Activated CD8-positive, alpha-beta memory T cell treated with anti-CD3 and anti-CD28 coated beads, Interleukin-2, amount 10 ng/mL, durations not matched to agents 7 days and 5 days (primary cell): Measurements from ENCODE around the gene FABP7. TPM values are rescaled to one million over a fixed set of nuclear protein-coding genes. Genes with fewer than 3 reads are reported as not detected.

Experiments
- ATAC-seq: fragments of 150-1000 bp; cut with Tn5 transposase; one replicate; pipeline ENCODE4 v1.10.0; 2021; ENCODE audit warnings: moderate library complexity
- CTCF ChIA-PET: fragments of 350-600 bp; sonication (Branson Sonifier 250); formaldehyde crosslinking; loops from one replicate; lab custom pipeline; 2021; ENCODE audit warnings: antibody characterized with exemption; lab: Charles Lee
- DNase-seq: peaks from one replicate; pipeline ENCODE4 v3.0.0-alpha.2; 2020
- H3K27ac Mint-ChIP-seq: one replicate; pipeline ENCODE4 v1.8.0; 2021; ENCODE audit warnings: mild to moderate bottlenecking, mixed read lengths
- H3K27me3 Mint-ChIP-seq: one replicate; pipeline ENCODE4 v1.8.0; 2021; ENCODE audit warnings: mixed read lengths
- H3K36me3 Mint-ChIP-seq: one replicate; pipeline ENCODE4 v1.8.0; 2021; ENCODE audit warnings: mild to moderate bottlenecking, mixed read lengths
- H3K4me1 Mint-ChIP-seq: one replicate; pipeline ENCODE4 v1.8.0; 2021; ENCODE audit warnings: mixed read lengths
- H3K4me3 Mint-ChIP-seq: one replicate; pipeline ENCODE4 v1.8.0; 2021; ENCODE audit warnings: mild to moderate bottlenecking, moderate library complexity, mixed read lengths
- H3K9me3 Mint-ChIP-seq: one replicate; pipeline ENCODE4 v1.8.0; 2022; ENCODE audit warnings: low read depth, mixed read lengths
- total RNA-seq, 2 experiments: library from RNA; stranded (reverse); gene quantifications; one replicate each; pipeline ENCODE4 v1.2.3, GENCODE V29; 2021

Gene FABP7
- total RNA-seq, 2 experiments from 2014 or later: not detected

GRCh38 chr6:122790028-122790422 is 10.5 kb downstream of the FABP7 start:
- H3K4me1 Mint-ChIP-seq: peaks cover 13% of the 10 kb centered on the region
- H3K27me3 Mint-ChIP-seq: peaks cover 63% of the 10 kb centered on the region
- no peak overlapping the region for H3K27ac Mint-ChIP-seq
- CTCF ChIA-PET: interaction anchor here (1.9 kb wide), 1 partner anchor 8 kb away, joined by 11 read pairs; no protein-coding TSS in a partner anchor
- H3K9me3 Mint-ChIP-seq: no peaks in the 10 kb centered on the region
- no peak for ATAC-seq
- DNase-seq: no peak
- peak overlapping the region; percentile 83 for H3K4me3 Mint-ChIP-seq
- H3K36me3 Mint-ChIP-seq: no peaks in the 10 kb centered on the region

GRCh38 chr6:122790423-122791309 is 11.2 kb downstream of the FABP7 start:
- DNase-seq (no peak), ATAC-seq (no peak)
- no peaks in the 10 kb centered on the region for H3K36me3 Mint-ChIP-seq
- peaks cover 13% of the 10 kb centered on the region for H3K4me1 Mint-ChIP-seq
- no peak overlapping the region for H3K4me3 Mint-ChIP-seq
- CTCF ChIA-PET: no interaction called here
- no peak overlapping the region for H3K27ac Mint-ChIP-seq
- no peaks in the 10 kb centered on the region for H3K9me3 Mint-ChIP-seq
- peaks cover 62% of the 10 kb centered on the region for H3K27me3 Mint-ChIP-seq

- no peak overlapping the region for H3K27ac Mint-ChIP-seq
- H3K4me1 Mint-ChIP-seq: peaks cover 13% of the 10 kb centered on the region
- DNase-seq (no peak), ATAC-seq (no peak)
- CTCF ChIA-PET: no interaction called here
- peaks cover 56% of the 10 kb centered on the region for H3K27me3 Mint-ChIP-seq
- H3K4me3 Mint-ChIP-seq: no peak overlapping the region
- no peaks in the 10 kb centered on the region for H3K36me3 Mint-ChIP-seq
- H3K9me3 Mint-ChIP-seq: no peaks in the 10 kb centered on the region
Measured at GRCh38 chr6:122791310-122791679, 11.8 kb downstream of the FABP7 start.

GRCh38 chr6:122792766-122793165 is 13.2 kb downstream of the FABP7 start:
- Mint-ChIP-seq H3K36me3 (no peaks in the 10 kb centered on the region), H3K27ac (no peak overlapping the region), H3K27me3 (peaks cover 42% of the 10 kb centered on the region), H3K4me3 (no peak overlapping the region), H3K4me1 (peaks cover 18% of the 10 kb centered on the region), H3K9me3 (no peaks in the 10 kb centered on the region)
- CTCF ChIA-PET: interaction anchor here (1.4 kb wide), 1 partner anchor 46 kb away, joined by 6 read pairs; no protein-coding TSS in a partner anchor
- DNase-seq (no peak), ATAC-seq (no peak)

GRCh38 chr6:122797537-122797936 is 18.0 kb downstream of the FABP7 start:
- H3K9me3 Mint-ChIP-seq: no peaks in the 10 kb centered on the region
- H3K36me3 Mint-ChIP-seq: no peaks in the 10 kb centered on the region
- ATAC-seq (no peak), DNase-seq (no peak)
- H3K27ac Mint-ChIP-seq: no peak overlapping the region
- peaks cover 9% of the 10 kb centered on the region for H3K27me3 Mint-ChIP-seq
- peaks cover 17% of the 10 kb centered on the region for H3K4me1 Mint-ChIP-seq
- CTCF ChIA-PET: interaction anchor here (1.0 to 1.9 kb wide), 2 partner anchors 8 to 53 kb away, joined by 3 to 11 read pairs; partner anchors contain the start of gene SMPDL3A
- H3K4me3 Mint-ChIP-seq: no peak overlapping the region

GRCh38 chr6:122798099-122798641 is 18.7 kb downstream of the FABP7 start:
- H3K36me3 Mint-ChIP-seq: no peaks in the 10 kb centered on the region
- CTCF ChIA-PET: interaction anchor here (1.0 to 1.9 kb wide), 2 partner anchors 9 to 54 kb away, joined by 3 to 11 read pairs; partner anchors contain the start of gene SMPDL3A
- H3K27me3 Mint-ChIP-seq: peaks cover 6% of the 10 kb centered on the region
- H3K27ac Mint-ChIP-seq: peak overlapping the region; percentile 29
- peaks cover 17% of the 10 kb centered on the region for H3K4me1 Mint-ChIP-seq
- no peaks in the 10 kb centered on the region for H3K9me3 Mint-ChIP-seq
- DNase-seq: peak; percentile 51
- H3K4me3 Mint-ChIP-seq: no peak overlapping the region
- ATAC-seq: peak; percentile 86

- no peak overlapping the region for H3K4me3 Mint-ChIP-seq
- DNase-seq: no peak
Measured at GRCh38 chr6:122799140-122799745, 19.7 kb downstream of the FABP7 start.

GRCh38 chr6:122799916-122800686 is 20.6 kb downstream of the FABP7 start:
- DNase-seq (no peak), ATAC-seq (no peak)
- no peaks in the 10 kb centered on the region for H3K27me3 Mint-ChIP-seq
- no peaks in the 10 kb centered on the region for H3K9me3 Mint-ChIP-seq
- CTCF ChIA-PET: interaction anchor here (1.3 kb wide), 1 partner anchor 11 kb away, joined by 4 read pairs; the partner anchor contains the start of gene SMPDL3A
- peaks cover 17% of the 10 kb centered on the region for H3K4me1 Mint-ChIP-seq
- no peak overlapping the region for H3K27ac Mint-ChIP-seq
- H3K36me3 Mint-ChIP-seq: no peaks in the 10 kb centered on the region
- no peak overlapping the region for H3K4me3 Mint-ChIP-seq

More at GRCh38 chr6:122799140-122799745, 19.7 kb downstream of the FABP7 start:
- H3K27ac Mint-ChIP-seq: no peak overlapping the region
- ATAC-seq: no peak
- H3K27me3 Mint-ChIP-seq: no peaks in the 10 kb centered on the region
- peaks cover 17% of the 10 kb centered on the region for H3K4me1 Mint-ChIP-seq
- no peaks in the 10 kb centered on the region for H3K9me3 Mint-ChIP-seq
- no peaks in the 10 kb centered on the region for H3K36me3 Mint-ChIP-seq
- CTCF ChIA-PET: no interaction called here

- DNase-seq (no peak), ATAC-seq (no peak)
- Mint-ChIP-seq H3K27ac (no peak overlapping the region), H3K27me3 (no peaks in the 10 kb centered on the region), H3K4me3 (no peak overlapping the region), H3K36me3 (no peaks in the 10 kb centered on the region), H3K9me3 (no peaks in the 10 kb centered on the region), H3K4me1 (peaks cover 17% of the 10 kb centered on the region)
- CTCF ChIA-PET: interaction anchor here (1.3 kb wide), 1 partner anchor 12 kb away, joined by 4 read pairs; the partner anchor contains the start of gene SMPDL3A
Measured at GRCh38 chr6:122800906-122801305, 21.4 kb downstream of the FABP7 start.

- no peak overlapping the region for H3K27ac Mint-ChIP-seq
- CTCF ChIA-PET: interaction anchor here (1.1 to 1.3 kb wide), 2 partner anchors 12 to 50 kb away, joined by 3 to 4 read pairs; partner anchors contain the start of gene SMPDL3A
- ATAC-seq: no peak
Measured at GRCh38 chr6:122801397-122801796, 21.9 kb downstream of the FABP7 start.

GRCh38 chr6:122803171-122803661 is 23.7 kb downstream of the FABP7 start:
- ATAC-seq: no peak
- CTCF ChIA-PET: no interaction called here
- H3K4me3 Mint-ChIP-seq: no peak overlapping the region

More at GRCh38 chr6:122801397-122801796, 21.9 kb downstream of the FABP7 start:
- Mint-ChIP-seq H3K4me3 (no peak overlapping the region), H3K27me3 (no peaks in the 10 kb centered on the region), H3K4me1 (peaks cover 17% of the 10 kb centered on the region), H3K36me3 (no peaks in the 10 kb centered on the region), H3K9me3 (no peaks in the 10 kb centered on the region)
- no peak for DNase-seq

GRCh38 chr6:122804962-122805485 is 25.5 kb downstream of the FABP7 start:
- Mint-ChIP-seq H3K9me3 (no peaks in the 10 kb centered on the region), H3K27me3 (no peaks in the 10 kb centered on the region)
- DNase-seq: no peak

More at GRCh38 chr6:122803171-122803661, 23.7 kb downstream of the FABP7 start:
- Mint-ChIP-seq H3K36me3 (no peaks in the 10 kb centered on the region), H3K27ac (no peak overlapping the region), H3K4me1 (peaks cover 9% of the 10 kb centered on the region), H3K9me3 (no peaks in the 10 kb centered on the region), H3K27me3 (no peaks in the 10 kb centered on the region)
- DNase-seq: no peak

More at GRCh38 chr6:122804962-122805485, 25.5 kb downstream of the FABP7 start:
- Mint-ChIP-seq H3K4me1 (no peaks in the 10 kb centered on the region), H3K36me3 (no peaks in the 10 kb centered on the region), H3K4me3 (no peak overlapping the region), H3K27ac (no peak overlapping the region)
- CTCF ChIA-PET: no interaction called here
- no peak for ATAC-seq
